A673 (cell line): Measurements from ENCODE around the gene TCF12.

Source experiments
- CTCF ChIP-seq: fragments of 300-800, 200-600 bp; sonication (generic); conservative IDR thresholded peaks from 2 replicates; pipeline ENCODE4 v1.5.1; 2017; ENCODE audit warnings: low read depth, mild to moderate bottlenecking, antibody characterized with exemption, low read length, moderate library complexity, mixed read lengths
- EZH2 ChIP-seq: fragments of 200-600 bp; sonication (generic); IDR thresholded peaks from 2 replicates; pipeline ENCODE4 v1.6.1; 2017; ENCODE audit warnings: borderline replicate concordance, low read depth, mild to moderate bottlenecking, mixed read lengths, antibody characterized with exemption, low read length; ENCODE audit not compliant: poor library complexity, severe bottlenecking

GRCh38 chr15:57248074-57248473 is 329.6 kb downstream of the TCF12 start:
- TF ChIP-seq CTCF, result no peak
- TF ChIP-seq EZH2, result no peak
